Lung (tissue), 12 donors: ENCODE data around the gene CASQ2. TPM values are rescaled to one million over a fixed set of nuclear protein-coding genes. Genes with fewer than 3 reads are reported as not detected.

Experiments used
- ATAC-seq: fragments of 200-7000 bp; cut with Tn5 transposase; one replicate; pipeline ENCODE4 v1.9.1; 2020; ENCODE audit warnings: moderate number of reproducible peaks; ENCODE audit not compliant: insufficient read depth, low FRiP score
- DNase-seq, 3 donors: peaks; one replicate each; pipeline ENCODE4 v3.0.0-alpha.2; 2013 to 2017
- H3K27ac ChIP-seq, 2 donors: one replicate each; pipeline ENCODE4 v1.5.1; 2013; ENCODE audit warnings: mild to moderate bottlenecking in 2 of 2, moderate library complexity in 2 of 2, control low read depth in 1 of 2, inconsistent platforms in 1 of 2, low read depth in 1 of 2, low read length in 1 of 2
- H3K27me3 ChIP-seq, 3 donors: one replicate each; pipeline ENCODE4 v1.5.1; 2013; ENCODE audit warnings: low read length in 2 of 3; ENCODE audit not compliant: control insufficient read depth in 3 of 3, insufficient read depth in 3 of 3
- H3K36me3 ChIP-seq, 4 donors: one replicate each; pipeline ENCODE4 v1.5.1; 2013; ENCODE audit warnings: low read length in 4 of 4, mild to moderate bottlenecking in 1 of 4, moderate library complexity in 1 of 4; ENCODE audit not compliant: control insufficient read depth in 4 of 4, insufficient read depth in 4 of 4
- H3K4me1 ChIP-seq, 5 donors: one replicate each; pipeline ENCODE4 v1.5.1; 2013; ENCODE audit warnings: low read length in 5 of 5, mild to moderate bottlenecking in 2 of 5, moderate library complexity in 1 of 5; ENCODE audit not compliant: control insufficient read depth in 5 of 5, insufficient read depth in 5 of 5
- H3K4me3 ChIP-seq: one replicate; pipeline ENCODE4 v1.5.1; 2013; ENCODE audit warnings: mild to moderate bottlenecking, control low read depth, moderate library complexity
- H3K9ac ChIP-seq, 2 donors: one replicate each; pipeline ENCODE4 v1.5.1; 2013; ENCODE audit warnings: low read length in 2 of 2, control low read depth in 1 of 2; ENCODE audit not compliant: insufficient read depth in 1 of 2
- H3K9me3 ChIP-seq, 4 donors: one replicate each; pipeline ENCODE4 v1.5.1; 2013; ENCODE audit warnings: low read length in 3 of 4, mild to moderate bottlenecking in 1 of 4, moderate library complexity in 1 of 4; ENCODE audit not compliant: control insufficient read depth in 4 of 4, insufficient read depth in 3 of 4
- CTCF ChIP-seq: IDR thresholded peaks from 2 replicates; pipeline ENCODE4 v1.5.1; 2012; ENCODE audit warnings: mild to moderate bottlenecking; ENCODE audit errors: control extremely low read depth, extremely low read depth
- WGBS, 2 donors: extraction: QIAGEN DNeasy Blood & Tissue Kit; methylation state at CpG; one replicate each; pipeline ENCODE4 v1.1.7; 2013; 5-methylcytosine and 5-hydroxymethylcytosine counted together
- polyA plus RNA-seq, 2 donors: library from polyadenylated mRNA; stranded (reverse); fragments of 200-250 nt; gene quantifications; one replicate each; pipeline ENCODE4 v1.2.1, GENCODE V29; 2013
- total RNA-seq, 2 donors: library from RNA; depleted of rRNA in 1 of 2; stranded (reverse); fragments of >200 nt in 1 of 2; gene quantifications; one replicate each; pipeline ENCODE4 v1.2.1, GENCODE V29; 2014 to 2021
- donor health status: control.
- donor health status: control.
- donor health status: Bipolar disorder and iron deficiency.
- donor health status: healthy.
- donor health status: DM: yes; HTN: yes; CAD: no.

Gene CASQ2
- total and polyA plus RNA-seq, 4 donors, result 0.50 to 3.4 (median 1.4) TPM

- peaks cover 0 to 2% (median 0%) of the 10 kb centered on the region in 5 donors for H3K4me1 ChIP-seq
- DNase-seq, result no peak
- H3K9ac ChIP-seq, result no peak overlapping the region
- no peaks in the 10 kb centered on the region for H3K27me3 ChIP-seq
- H3K4me3 ChIP-seq, result no peak overlapping the region
- H3K9me3 ChIP-seq, result peaks cover 0 to 4% (median 0%) of the 10 kb centered on the region in 4 donors
- H3K36me3 ChIP-seq, result peaks cover 0 to 25% (median 21%) of the 10 kb centered on the region in 4 donors
- TF ChIP-seq CTCF, result no peak
- ATAC-seq, result no peak
- 92% methylated on average over 7 of the region's 7 CpGs for WGBS, 2 donors
- no peak overlapping the region for H3K27ac ChIP-seq
Observed at GRCh38 chr1:115665319-115666096, 103.0 kb downstream of the CASQ2 start.

- no peaks in the 10 kb centered on the region for H3K27me3 ChIP-seq
- H3K9me3 ChIP-seq, result no peaks in the 10 kb centered on the region
- TF ChIP-seq CTCF, result no peak
- DNase-seq, result no peak
- WGBS, 2 donors, result 98 to 100% methylated on average over 1 of the region's 1 CpG
- no peak overlapping the region for H3K4me3 ChIP-seq
- H3K4me1 ChIP-seq, result peaks cover 0 to 10% (median 0%) of the 10 kb centered on the region in 5 donors
- no peak overlapping the region for H3K9ac ChIP-seq
- H3K36me3 ChIP-seq, result peaks cover 0 to 23% (median 15%) of the 10 kb centered on the region in 4 donors
- H3K27ac ChIP-seq, result no peak overlapping the region
- ATAC-seq, result no peak
Observed at GRCh38 chr1:115661157-115661556, 107.4 kb downstream of the CASQ2 start.

- DNase-seq, result no peak
- H3K9ac ChIP-seq, result no peak overlapping the region
- no peak overlapping the region for H3K27ac ChIP-seq
- no peak for ATAC-seq
- peaks cover 0 to 18% (median 13%) of the 10 kb centered on the region in 4 donors for H3K36me3 ChIP-seq
- TF ChIP-seq CTCF, result no peak
- WGBS, 2 donors, result 90 to 96% methylated on average over 5 of the region's 5 CpGs
- H3K27me3 ChIP-seq, result no peaks in the 10 kb centered on the region
- H3K4me3 ChIP-seq, result no peak overlapping the region
- H3K4me1 ChIP-seq, result peaks cover 4 to 16% (median 7%) of the 10 kb centered on the region in 5 donors
- H3K9me3 ChIP-seq, result no peaks in the 10 kb centered on the region
Observed at GRCh38 chr1:115660151-115660550, 108.4 kb downstream of the CASQ2 start.
